ENCODE results near the gene SHE. TPM values are rescaled to one million over a fixed set of nuclear protein-coding genes. Genes with fewer than 3 reads are reported as not detected.

Gene SHE
- total and polyA plus RNA-seq, 2 of the 8 experiments (the other 6 are each of a cell fraction or from before 2014, with no cell fraction given): 0.44 to 0.45 TPM

DNA sequence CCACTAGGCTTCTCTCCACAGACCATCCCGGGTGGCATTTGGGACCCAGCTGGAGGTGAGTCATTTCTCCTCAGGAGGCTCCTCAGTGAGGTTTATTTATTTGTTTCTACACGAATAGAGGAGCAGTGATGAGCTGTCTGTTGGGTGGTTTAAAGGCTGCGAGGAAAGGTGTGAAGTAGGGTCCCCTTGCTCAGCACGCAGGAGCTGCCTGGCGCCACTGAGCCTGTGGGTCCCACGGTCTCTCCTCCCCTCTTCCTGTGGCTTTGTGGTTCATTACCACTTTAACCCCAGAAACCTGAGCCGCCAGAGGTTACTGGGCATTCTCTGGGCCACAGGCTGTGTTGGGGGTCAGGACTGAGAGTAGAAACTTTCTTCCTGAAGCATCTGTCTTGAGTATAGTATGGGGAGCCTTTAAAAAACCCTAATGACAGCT lies 57.2 kb downstream of the SHE start (continued):
- TF ChIP-seq RNF2 (IDR thresholded peaks at IDR 0.05; ENCODE audit: borderline replicate concordance, low read depth, low read length, missing control alignments, poor library complexity, severe bottlenecking) (no peak), SIN3A (conservative IDR thresholded peaks at IDR 0.05 in 1 of 2, IDR thresholded peaks at IDR 0.05 in 1 of 2; ENCODE audit: low read depth in 1 of 2, low read length in 2 of 2) (no peak), TCF12 (IDR thresholded peaks at IDR 0.05; ENCODE audit: low read depth, low read length) (no peak)
- TF ChIP-seq, protein P1, sequence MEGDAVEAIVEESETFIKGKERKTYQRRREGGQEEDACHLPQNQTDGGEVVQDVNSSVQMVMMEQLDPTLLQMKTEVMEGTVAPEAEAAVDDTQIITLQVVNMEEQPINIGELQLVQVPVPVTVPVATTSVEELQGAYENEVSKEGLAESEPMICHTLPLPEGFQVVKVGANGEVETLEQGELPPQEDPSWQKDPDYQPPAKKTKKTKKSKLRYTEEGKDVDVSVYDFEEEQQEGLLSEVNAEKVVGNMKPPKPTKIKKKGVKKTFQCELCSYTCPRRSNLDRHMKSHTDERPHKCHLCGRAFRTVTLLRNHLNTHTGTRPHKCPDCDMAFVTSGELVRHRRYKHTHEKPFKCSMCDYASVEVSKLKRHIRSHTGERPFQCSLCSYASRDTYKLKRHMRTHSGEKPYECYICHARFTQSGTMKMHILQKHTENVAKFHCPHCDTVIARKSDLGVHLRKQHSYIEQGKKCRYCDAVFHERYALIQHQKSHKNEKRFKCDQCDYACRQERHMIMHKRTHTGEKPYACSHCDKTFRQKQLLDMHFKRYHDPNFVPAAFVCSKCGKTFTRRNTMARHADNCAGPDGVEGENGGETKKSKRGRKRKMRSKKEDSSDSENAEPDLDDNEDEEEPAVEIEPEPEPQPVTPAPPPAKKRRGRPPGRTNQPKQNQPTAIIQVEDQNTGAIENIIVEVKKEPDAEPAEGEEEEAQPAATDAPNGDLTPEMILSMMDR (IDR thresholded peaks at IDR 0.05; ENCODE audit: control extremely low read depth in 1 of 3, insufficient read depth in 1 of 3, low read depth in 1 of 3, low read length in 3 of 3): no peak

Measured in H1 (cell line).